GM21723 (cell line): ENCODE data around the gene SLC29A3.
"Not testable (repeated sequence)": the region's sequence is repeated elsewhere in the genome, so short reads cannot be mapped to it uniquely, and the experiment has no call there.

Source experiments
- ATAC-seq: cut with Tn5 transposase; IDR thresholded peaks from one replicate; pipeline ENCODE4 v1.9.1; 2021; ENCODE audit warnings: mild to moderate bottlenecking, moderate library complexity; ENCODE audit not compliant: unreplicated experiment

Gene SLC29A3

DNA sequence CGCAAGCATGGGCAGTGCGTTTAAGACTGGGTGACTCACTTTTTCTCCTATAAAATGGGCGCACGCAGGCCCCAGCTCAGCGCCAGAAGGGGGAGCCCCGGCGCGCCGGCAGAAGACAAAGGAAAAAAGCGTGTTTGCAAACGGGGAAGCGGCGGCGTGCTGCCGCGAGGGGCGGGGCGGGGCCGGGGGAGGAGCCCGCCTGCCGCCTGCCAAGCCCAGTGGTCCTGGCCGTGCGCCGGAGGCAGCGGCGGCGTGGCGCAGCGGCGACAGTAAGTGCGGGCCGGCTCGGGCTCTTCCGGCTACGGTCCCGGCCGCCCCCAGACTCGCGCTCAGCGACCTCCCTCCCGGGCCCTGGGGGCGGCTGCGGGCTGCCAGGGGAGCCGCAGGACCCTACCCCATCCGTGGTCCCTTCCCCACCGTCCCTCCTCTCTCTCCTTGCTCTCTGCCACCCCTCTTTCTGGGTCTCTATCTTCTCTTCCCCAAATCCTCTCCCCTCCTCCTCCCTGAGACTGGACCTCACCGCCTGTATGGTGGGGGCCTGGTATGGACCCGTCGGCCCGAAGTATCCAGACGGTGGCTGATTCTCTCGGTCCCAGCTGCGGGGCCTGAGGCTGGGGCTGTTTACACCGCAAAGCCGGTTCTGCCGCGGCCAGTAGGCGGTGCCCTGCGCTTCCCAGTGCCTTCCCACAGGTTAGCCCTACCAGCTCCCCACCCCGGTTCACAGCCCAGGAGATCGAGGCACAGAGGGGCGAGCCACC, at the start of gene SLC29A3:
SLC29A3 (plus strand) TSS at position 218 of the 758 bp plus-strand sequence; CDS start at position 269, 51 bp downstream.
- peak; percentile 78 for ATAC-seq

DNA sequence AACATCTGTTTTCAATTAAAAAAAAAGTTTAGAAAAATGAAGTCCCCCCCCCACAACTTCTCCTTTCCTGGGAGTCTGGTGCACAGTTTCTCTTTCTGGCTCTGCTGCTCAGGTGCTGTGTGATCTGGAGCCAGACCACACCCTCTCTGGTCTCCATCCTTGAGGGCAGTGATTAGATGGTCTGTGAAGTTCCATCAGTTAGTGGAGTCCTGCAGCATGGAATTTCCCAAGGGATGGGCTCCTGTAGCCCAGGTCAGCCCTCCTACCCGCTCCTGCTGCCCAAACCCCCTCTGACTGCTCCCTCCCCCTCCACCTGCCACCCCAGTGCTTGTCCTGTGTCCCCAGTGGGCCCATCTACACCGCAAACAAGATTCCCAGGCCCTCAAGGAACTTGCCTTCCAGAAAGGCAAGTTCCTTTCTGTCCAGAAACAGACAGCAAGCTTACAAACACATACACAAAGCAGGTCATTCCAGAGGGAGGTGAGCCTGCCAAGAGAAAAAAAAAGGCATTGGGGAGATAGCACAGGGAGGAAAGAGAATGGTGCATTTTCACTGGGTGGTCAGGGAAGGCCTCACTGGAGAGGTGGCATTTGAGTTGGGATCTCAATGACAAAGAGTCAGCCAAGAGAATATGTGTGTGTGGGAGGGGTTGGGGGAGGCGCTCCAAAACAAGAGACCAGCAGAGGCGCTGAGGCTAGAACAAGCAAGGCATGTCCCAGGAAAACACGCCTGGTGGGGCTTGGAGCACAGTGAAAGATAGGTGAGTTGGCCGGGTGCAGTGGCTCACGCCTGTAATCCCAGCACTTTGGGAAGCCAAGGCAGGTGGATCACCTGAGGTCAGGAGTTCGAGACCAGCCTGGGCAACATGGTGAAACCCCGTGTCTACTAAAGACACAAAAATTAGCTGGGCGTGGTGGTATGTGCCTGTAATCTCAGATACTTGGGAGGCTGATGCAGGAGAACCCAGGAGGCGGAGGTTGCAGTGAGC, 49.5 kb upstream of the SLC29A3 start:
- no peak for ATAC-seq

DNA sequence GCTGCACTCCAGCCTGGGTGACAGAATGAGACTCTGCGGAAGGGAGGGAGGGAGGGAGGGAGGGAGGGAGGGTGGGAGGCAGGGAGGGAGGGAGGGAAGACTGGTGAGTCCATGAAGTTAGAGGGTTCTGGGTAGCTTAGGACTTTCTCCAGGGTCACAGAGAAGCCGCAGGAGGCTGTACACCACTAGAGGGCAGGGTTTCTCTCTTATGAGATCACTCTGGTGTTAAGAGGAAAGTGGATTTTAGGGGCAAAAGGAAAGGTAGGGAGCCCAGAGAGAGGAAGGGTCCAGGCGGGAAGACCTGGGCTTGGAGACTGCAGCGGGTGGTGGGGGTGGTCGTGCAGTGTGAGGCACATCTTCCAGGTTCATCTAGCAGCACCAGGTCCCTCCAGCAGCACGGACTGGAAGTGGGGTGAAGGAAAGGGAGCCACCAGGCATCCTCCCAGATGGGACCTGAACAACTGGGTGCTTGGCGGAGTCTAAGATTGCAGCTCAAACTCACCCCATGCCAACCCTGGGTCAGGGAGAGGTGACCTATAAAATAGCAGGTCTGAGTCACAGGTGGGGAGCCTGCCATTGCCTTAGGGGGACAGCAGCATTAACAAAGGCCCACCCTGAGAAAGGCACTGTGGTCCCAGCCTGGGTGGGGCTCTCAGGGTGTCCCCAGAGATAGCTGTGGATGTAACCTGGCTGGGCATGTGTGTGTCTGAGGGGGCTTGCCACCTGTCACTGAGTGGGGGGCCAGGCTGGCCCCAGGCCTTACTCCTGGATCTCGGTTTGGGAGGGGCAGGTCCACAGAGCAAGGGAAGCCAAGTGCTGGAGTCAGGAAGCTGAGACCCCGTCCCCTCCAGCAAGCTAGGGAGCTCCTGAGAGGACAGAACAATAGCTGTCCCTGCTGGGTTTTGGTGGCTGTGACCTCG, 48.5 kb upstream of the SLC29A3 start:
- no peak for ATAC-seq

DNA sequence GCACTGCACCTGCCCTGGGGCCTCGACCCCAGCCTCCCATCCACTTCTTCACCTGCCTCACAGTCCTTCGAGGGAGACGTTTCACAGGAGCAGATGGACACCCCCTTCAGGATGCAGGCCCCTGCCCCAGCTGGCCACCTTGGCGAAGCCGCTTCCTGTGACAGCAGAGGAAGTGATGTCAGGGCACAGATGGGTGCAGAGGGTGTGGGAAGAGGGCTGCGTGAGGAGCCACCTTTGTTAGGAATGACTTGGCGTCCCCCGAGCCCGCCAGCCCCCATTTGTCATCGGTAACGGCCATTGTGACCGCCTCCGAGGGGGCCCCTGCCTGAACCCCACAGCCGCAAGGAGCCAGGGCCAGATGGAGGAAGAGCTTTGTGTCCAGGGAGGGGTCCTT, 47.4 kb upstream of the SLC29A3 start:
- ATAC-seq, result no peak

DNA sequence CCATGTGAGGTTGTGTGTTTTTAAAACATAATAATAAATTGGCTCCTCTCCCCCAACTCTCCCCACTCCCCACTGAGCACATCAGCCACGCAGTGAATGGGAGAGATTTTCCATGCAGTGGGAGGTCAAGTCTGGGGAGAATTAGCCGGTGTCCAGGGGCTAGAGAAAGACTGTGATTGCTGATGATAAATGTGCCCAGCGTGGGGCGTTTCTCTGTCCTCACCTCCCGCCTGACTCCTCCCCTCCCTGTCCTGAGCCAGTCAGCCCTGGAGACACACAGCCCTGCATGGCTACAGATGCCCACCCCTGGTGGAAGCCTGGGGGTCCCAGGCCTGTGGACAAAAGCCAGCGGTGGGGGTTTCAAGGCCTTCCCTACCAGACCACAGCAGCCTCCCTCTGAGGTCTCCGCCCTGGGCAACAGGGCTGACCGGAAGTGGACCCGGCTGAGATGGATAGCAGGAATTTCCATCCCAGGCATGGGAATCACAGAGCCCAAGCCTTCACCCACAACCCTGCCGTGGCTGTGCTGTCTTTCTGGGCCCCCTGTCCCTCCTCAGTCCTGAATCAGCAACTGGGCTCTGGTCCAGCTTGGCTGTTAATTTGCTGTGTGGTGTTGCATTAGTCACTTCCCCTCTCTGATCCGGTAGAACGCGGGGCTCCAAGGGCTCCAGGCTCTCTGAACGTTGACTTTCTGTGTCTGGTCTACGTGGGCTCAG, 46.8 kb upstream of the SLC29A3 start:
- ATAC-seq, result no peak

DNA sequence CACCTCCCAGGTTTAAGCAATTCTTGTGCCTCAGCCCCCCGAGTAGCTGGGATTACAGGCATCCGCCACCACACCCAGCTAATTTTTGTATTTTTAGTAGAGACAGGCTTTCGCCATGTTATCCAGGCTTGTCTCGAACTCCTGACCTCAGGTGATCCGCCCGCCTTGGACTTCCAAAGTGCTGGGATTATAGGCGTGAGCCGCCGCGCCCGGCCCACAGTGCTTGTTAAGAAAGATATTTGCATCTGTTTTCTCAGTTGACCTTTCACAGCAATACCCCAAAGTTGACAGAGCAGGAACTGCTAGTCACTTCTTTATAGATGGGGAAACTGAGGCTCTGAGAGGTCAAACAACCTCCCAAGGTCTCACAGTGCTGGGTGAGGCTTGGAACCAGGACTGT, 46.1 kb upstream of the SLC29A3 start:
- ATAC-seq, result not testable (repeated sequence)

DNA sequence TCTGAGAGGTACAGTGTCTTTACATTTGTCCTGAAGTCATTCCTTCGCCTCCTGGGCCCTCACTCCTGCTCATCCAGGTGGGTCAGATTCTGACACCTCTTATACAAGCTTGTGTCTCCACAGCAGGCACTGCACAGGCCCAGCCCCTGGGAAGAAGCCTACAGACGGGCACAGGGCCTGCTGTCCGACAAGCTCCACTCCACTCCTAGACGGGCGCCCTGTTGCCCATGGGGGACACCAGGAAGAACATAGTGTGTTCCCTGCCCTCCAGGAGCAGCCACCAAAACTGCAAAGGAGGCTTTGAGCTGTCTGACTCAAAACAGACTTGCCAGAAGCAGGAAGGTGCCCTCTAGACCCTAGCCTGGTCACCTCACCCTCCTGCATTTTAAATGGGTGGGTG, 45.6 kb upstream of the SLC29A3 start:
- no peak for ATAC-seq

DNA sequence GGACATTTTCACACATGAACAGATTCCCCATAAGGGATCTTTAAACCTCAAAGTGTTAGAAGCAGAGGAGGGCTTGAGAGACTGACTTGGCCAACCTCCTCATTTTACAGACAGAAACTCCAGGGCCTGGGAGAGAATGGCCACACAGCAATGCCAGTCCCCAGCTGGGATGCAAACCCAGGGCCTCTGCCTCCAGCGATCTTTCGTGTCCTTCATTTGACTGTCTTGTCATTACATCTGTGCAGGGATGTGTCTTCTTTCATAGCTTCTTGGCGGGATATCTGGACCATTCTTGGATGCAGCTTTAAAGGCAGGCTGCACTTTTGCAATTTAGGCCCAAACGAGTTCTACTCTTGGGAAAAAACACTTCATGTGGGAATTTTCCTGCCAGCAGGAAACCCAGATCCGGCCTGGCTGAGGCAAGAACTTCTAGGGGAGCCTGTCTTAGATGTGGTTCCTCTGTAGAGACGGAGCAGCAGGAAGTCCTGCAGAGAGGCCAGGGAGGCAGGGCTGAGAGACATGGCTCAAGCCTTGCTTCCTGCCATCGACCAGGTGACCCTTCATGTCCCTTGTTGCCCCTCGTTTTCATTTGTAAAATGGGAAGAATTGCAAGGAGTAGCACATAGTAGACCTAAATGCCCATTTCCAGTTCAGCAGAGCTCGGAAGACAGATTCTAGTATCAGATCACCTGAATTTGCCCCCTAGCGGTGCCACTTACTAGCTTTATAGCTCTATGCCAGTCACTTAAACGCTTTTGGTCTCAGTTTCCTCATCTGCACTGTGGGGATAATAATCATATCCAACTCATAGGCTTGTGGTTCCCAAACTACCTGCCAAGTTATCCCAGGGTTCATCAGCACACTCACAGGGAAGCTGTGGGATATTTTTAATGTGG, 43.9 kb upstream of the SLC29A3 start:
- ATAC-seq, result no peak

DNA sequence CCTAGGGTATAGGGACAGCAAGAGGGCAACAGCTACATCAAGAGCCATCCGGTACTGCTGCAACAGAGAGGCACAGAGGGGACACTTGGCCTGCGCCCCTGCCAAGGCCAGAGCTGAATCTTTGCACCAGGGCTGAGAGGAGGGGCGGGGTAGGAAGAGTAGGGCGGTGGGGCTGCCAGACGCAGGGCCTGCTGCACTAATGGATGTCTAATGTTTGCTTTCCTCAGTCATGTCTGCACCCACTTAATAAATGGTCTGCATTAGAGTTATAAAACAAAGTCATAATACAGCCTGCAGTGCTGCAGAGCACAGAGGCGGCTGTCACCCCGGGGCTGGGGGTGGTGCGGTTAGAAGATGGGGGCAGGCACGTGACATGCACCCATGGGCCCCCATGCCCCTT, 42.2 kb upstream of the SLC29A3 start:
- ATAC-seq, result no peak

DNA sequence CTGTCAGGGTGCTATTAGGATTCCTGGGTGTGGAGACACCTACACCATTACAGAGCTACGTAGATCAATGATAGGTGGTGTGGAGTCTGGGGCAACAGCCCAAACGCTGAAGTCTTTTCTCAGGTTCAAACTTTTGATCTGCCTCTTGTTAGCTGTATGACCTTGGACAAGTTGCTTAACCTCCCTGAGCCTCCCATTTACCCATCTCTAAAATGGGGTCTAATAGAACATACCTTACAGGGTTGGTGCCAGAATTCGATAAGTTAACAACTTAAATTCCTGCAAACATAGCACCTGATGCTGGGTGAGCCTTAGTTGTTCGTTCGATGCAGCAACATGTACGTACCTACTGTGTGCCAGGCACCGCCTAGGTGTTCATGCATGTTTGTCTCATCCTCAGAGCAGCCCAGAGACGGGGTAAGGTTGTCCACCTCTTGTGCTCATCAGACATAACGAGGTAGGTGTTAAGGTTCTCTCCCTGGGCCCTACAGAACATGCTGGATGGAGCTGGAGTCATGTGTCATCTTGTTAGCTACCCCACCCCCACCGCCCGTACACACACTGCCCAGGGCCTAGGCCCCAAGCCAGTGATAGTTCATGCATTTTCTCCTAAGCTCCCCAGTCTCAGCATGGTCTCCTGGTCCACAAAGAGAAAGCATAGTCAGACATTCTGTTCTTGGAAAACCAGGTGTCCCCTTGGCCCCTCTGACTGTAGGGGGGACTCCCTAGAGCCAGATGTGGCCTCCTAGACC, 41.0 kb upstream of the SLC29A3 start:
- ATAC-seq, result no peak

DNA sequence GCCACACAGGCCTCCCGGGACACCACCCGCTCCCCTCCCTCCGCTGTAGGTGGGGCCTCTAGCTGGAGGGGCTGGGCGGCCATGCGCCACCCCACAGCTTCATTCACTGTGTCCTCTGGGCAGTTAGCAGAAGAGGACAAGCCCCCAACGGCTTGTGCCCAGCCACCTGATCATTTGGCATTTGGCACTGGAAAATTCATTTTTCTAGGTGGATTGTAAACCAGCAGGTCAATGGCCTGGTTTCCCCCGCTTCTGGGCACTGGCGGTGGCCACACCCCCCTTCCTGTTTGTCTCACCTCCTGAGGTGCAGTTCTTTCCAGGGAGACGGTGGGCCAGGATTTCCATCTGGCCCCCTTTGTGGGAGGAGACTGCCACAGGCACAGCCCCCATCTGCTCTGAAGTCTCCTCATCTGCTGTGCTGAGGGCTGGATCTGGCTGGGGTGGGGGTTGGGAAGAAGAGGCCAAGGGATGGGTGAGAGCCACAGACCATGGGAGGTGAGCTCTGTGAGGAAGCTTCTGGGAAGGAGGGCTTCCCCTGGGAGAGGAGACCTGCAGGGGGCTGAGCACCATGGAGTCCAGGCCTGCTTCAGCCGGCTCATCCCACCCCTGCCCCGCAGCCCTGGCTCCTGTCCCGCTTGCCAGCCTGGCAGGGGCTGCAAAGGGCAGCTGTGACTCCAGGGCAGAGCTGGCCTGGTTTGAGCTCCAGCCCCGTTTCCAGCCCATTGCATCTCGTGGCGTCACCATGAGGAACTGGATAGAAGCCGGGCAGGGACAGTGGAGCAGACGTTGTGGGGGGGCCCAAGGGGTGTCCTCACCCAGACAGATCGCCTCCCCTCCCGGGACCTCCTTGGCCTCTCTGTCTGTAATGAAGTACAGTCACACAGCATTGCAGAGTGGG, 40.1 kb upstream of the SLC29A3 start:
- no peak for ATAC-seq

DNA sequence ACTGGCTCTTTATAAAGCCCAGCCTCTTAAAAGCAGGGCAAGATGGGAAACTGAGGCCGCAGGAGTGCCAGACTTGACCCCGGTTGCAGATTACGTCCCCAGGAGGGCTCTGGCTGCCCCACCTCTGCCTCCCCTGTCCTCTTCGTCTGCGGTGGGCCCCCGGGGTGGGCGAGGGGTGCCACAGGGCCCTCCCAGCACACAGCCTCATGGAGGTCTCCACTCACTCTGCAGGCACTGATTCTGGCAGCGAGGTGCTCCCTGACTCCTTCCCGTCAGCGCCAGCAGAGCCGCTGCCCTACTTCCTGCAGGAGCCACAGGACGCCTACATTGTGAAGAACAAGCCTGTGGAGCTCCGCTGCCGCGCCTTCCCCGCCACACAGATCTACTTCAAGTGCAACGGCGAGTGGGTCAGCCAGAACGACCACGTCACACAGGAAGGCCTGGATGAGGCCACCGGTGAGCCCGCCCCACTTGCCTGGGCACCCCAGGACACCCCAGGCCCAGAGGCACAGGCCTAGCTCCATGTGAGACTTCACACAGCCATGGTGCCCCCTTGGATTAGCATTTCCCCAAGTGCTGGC, 39.4 kb upstream of the SLC29A3 start:
- ATAC-seq, result no peak

DNA sequence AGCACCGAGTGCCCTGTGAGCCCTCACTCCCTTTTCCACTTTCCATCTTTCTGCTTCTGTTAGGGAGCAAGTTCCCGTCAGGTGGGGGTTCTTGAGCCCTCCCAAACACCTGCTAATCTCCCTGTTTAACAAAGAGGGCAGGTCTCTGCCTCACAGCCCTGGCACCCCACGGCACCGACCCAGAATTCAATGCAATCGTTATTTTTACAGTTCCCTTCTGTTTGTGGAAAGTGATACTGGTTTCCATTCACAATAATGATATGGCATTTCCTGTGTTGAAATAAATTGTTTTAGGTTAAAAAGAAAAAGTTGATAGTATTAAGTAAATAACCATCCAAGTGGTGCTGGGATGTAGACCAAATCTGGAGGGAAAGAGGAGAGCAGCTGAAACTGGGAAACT, 38.8 kb upstream of the SLC29A3 start:
- ATAC-seq, result no peak

DNA sequence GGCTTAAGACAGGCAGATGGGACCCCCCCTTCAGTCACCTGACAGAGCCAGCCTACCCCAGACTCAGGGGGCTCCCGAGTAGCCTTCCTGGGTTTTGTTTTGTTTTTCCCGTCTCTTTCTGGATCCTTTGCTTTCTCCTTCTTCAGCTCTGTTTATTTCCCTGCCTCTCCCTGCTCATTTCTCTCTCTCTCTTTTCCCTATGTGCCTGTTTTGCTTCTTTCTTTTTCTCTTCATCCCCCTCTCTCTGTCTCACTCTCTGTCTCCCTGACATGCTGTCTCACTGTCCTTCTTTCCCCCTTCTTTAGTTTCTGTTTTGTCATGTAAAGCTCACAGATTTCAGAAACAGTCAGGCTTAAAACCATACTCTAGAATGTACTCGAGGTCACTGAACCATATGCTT, 38.2 kb upstream of the SLC29A3 start:
- ATAC-seq, result no peak

DNA sequence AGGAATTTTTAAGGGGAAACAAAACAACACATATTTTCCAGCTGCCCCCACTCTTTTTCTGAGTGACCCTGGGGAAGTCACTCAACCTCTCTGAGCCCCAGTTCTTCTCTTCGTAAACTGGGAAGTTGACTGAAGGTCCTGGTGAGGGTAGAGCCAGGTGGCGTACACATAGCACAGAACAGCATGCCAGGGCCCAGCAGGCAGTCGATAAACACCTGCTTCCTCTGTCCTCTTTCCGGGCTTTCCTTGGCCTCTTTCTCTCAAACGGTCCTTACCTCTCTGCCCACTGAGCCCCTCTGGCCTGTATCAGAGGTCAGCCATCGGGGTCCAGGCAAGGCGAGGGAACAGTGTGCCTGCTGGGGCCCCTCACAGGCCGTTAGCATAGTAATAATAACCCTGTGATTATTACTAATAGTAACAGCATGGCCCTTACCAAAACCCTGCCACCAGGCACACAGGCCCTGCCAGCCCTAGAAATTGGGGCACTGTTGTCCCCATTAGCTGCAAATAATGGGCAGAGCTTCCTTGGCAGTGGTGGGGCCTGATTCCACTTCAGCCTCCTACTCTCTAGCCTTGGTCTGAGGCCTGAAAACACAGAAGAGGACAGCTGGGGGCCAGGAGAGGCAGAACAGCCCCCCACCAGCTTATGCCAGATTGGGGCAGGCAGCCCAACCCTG, 37.3 kb upstream of the SLC29A3 start:
- ATAC-seq, result no peak

DNA sequence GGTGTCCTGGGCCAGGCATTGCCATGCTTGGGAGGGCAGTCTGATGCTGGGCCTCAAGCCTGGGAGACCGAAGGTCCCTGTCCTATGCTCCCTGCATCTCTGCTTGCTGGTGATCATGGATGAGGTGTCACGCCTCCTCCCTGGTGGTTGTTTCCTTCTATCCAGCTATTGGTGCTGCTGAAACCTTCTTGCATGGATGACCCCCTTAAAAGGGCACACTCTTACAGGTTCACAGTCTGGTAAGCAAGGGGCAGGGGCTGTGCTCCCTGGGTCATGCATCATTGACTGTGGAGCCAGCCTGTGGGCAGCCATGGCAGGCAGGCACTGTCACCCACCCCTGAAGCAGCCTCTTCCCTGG, 36.8 kb upstream of the SLC29A3 start:
- ATAC-seq, result no peak

DNA sequence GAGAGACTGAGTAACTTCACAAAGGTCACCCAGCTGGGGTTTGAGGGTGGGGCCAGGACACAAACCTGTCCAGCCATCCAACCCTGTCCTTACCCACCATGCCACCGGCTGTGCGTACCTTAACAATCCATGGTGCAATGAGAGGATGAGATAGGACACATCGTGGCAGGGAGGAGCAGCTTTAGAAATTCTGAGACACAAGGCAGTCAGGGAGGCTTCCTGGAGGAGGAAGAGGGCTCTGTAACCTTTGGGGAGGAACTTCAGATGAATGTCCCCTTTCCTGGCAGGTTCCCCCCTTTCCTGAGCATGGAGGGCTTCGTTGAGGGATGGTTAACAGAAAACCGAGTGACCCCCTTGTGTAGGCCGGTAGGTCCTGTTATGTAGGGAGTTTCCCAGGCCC, 35.6 kb upstream of the SLC29A3 start:
- ATAC-seq, result no peak
